GM12878 (cell line): Measurements from ENCODE around the gene GSG1. TPM values are rescaled to one million over a fixed set of nuclear protein-coding genes. Genes with fewer than 3 reads are reported as not detected.

Experiments
- ATAC-seq: fragments of 200-7000 bp; cut with Tn5 transposase; 3 replicates; pipeline ENCODE4 v1.9.1; 2020; ENCODE audit warnings: mild to moderate bottlenecking, moderate library complexity
- BruUV-seq: library from RNA; stranded (reverse); fragments of 400-500 nt; replicated peaks from 2 replicates; lab custom pipeline; 2021; lab: Mats Ljungman, UMichigan
- CTCF ChIA-PET: fragments of 300-600 bp; sonication (Branson Sonifier 250); formaldehyde crosslinking; extraction: SDS; loops from one replicate; lab custom pipeline; 2021; ENCODE audit warnings: inconsistent platforms; lab: Yijun Ruan, JAX
- POLR2A ChIA-PET: fragments of 350-600 bp; formaldehyde crosslinking; extraction: SDS; loops from one replicate; lab custom pipeline; 2021; ENCODE audit warnings: inconsistent platforms; lab: Charles Lee
- RAD21 ChIA-PET: fragments of 300-600 bp; sonication (Branson Sonifier 250); formaldehyde crosslinking; loops from one replicate; lab custom pipeline; 2023; ENCODE audit warnings: antibody characterized with exemption; ENCODE audit not compliant: unreplicated experiment; lab: Charles Lee
- SMC1A ChIA-PET: fragments of 300-600 bp; sonication (Branson Sonifier 250); formaldehyde crosslinking; loops from one replicate; lab custom pipeline; 2023; ENCODE audit not compliant: unreplicated experiment, uncharacterized antibody; lab: Charles Lee
- DNase-seq: peaks from one replicate; pipeline ENCODE4 v3.0.0-alpha.2; 2011; ENCODE audit warnings: low read depth, low spot score
- FAIRE-seq: peaks from 3 replicates; lab custom pipeline; 2011; peaks lifted over from hg19 to GRCh38; lab: Jason Lieb, UNC
- H2AFZ ChIP-seq: 2 replicates; pipeline ENCODE4 v1.6.0; 2011; ENCODE audit warnings: low read depth, low read length, control low read depth; ENCODE audit not compliant: control insufficient read depth
- H3K27ac ChIP-seq: 2 replicates; pipeline ENCODE4 v1.5.1; 2011; ENCODE audit warnings: control low read depth; ENCODE audit not compliant: control insufficient read depth, insufficient read depth
- H3K27me3 ChIP-seq, 2 experiments: replicated peaks in 1 of 2; 2 replicates each; pipeline versions ENCODE4 v1.6.0 to v1.6.1; 2011; ENCODE audit warnings: low read length in 1 of 2; ENCODE audit not compliant: control insufficient read depth in 2 of 2, insufficient read depth in 2 of 2
- H3K36me3 ChIP-seq, 2 experiments: 2 replicates each; pipeline ENCODE4 v1.5.1; 2011; ENCODE audit warnings: low read length in 1 of 2; ENCODE audit not compliant: control insufficient read depth in 2 of 2, insufficient read depth in 2 of 2
- H3K4me1 ChIP-seq: 2 replicates; pipeline ENCODE4 v1.6.1; 2011; ENCODE audit warnings: mild to moderate bottlenecking, low read length, moderate library complexity, mixed read lengths; ENCODE audit not compliant: control insufficient read depth, insufficient read depth
- H3K4me2 ChIP-seq: 2 replicates; pipeline ENCODE4 v1.6.0; 2011; ENCODE audit warnings: control low read depth; ENCODE audit not compliant: control insufficient read depth, insufficient read depth
- H3K4me3 ChIP-seq: fragments of 200-600 bp; sonication (generic); 2 replicates; pipeline ENCODE4 v1.5.1; 2016
- H3K79me2 ChIP-seq: 2 replicates; pipeline ENCODE4 v1.6.0; 2011; ENCODE audit warnings: low read length; ENCODE audit not compliant: control insufficient read depth, insufficient read depth
- H3K9ac ChIP-seq: 2 replicates; pipeline ENCODE4 v1.8.0; 2011; ENCODE audit warnings: low read length, control low read depth, mixed read lengths; ENCODE audit not compliant: control insufficient read depth, insufficient read depth
- H3K9me3 ChIP-seq: replicated peaks from 3 replicates; pipeline ENCODE4 v1.5.1; 2011; ENCODE audit warnings: mild to moderate bottlenecking, low read length; ENCODE audit not compliant: control insufficient read depth, insufficient read depth
- H4K20me1 ChIP-seq: 2 replicates; pipeline ENCODE4 v1.6.0; 2011; ENCODE audit not compliant: control insufficient read depth, insufficient read depth
- BCL11A ChIP-seq: IDR thresholded peaks from 2 replicates; pipeline ENCODE4 v1.6.1; 2011; ENCODE audit warnings: low read depth, low read length
- FOXM1 ChIP-seq: IDR thresholded peaks from 2 replicates; pipeline ENCODE4 v1.6.1; 2012; ENCODE audit warnings: low read depth, mild to moderate bottlenecking, inconsistent platforms, low read length, moderate library complexity
- KLF5 ChIP-seq: fragments of 450-650 bp; IDR thresholded peaks from 2 replicates; pipeline ENCODE4 v1.6.1; 2014; ENCODE audit warnings: mild to moderate bottlenecking; ENCODE audit not compliant: partially characterized antibody
- MEF2B ChIP-seq: fragments of 450-650 bp; IDR thresholded peaks from 2 replicates; pipeline ENCODE4 v1.6.1; 2018; ENCODE audit warnings: mild to moderate bottlenecking, moderate library complexity; ENCODE audit not compliant: partially characterized antibody, poor library complexity, severe bottlenecking
- MXI1 ChIP-seq: fragments of 150-350 bp; IDR thresholded peaks from 2 replicates; pipeline ENCODE4 v1.6.1; 2011; ENCODE audit warnings: low read depth, mild to moderate bottlenecking, inconsistent platforms, low read length, improper control_type of control experiment
- NKRF ChIP-seq: fragments of 450-650 bp; conservative IDR thresholded peaks from 2 replicates; pipeline ENCODE4 v1.6.1; 2017; ENCODE audit warnings: mild to moderate bottlenecking, moderate library complexity
- RAD21 ChIP-seq: IDR thresholded peaks from 2 replicates; pipeline ENCODE4 v1.6.1; 2011; ENCODE audit warnings: mild to moderate bottlenecking, low read depth, low read length, moderate library complexity; ENCODE audit not compliant: insufficient read depth
- RBBP5 ChIP-seq: fragments of 200-600 bp; sonication (generic); conservative IDR thresholded peaks from 2 replicates; pipeline ENCODE4 v1.6.1; 2016
- RELB ChIP-seq: fragments of 450-650 bp; IDR thresholded peaks from 2 replicates; pipeline ENCODE4 v1.6.1; 2017; ENCODE audit warnings: low read depth, mild to moderate bottlenecking, moderate library complexity
- RFX5 ChIP-seq: IDR thresholded peaks from 2 replicates; pipeline ENCODE4 v1.6.1; 2011; ENCODE audit warnings: low read depth, low read length, improper control_type of control experiment
- SIN3A ChIP-seq: IDR thresholded peaks from 2 replicates; pipeline ENCODE4 v1.6.1; 2012; ENCODE audit warnings: low read depth, low read length, improper control_type of control experiment
- STAT3 ChIP-seq: IDR thresholded peaks from 2 replicates; pipeline ENCODE4 v1.6.1; 2011; ENCODE audit warnings: low read depth, low read length, improper control_type of control experiment
- SUZ12 ChIP-seq: fragments of 200-600 bp; sonication (generic); IDR thresholded peaks from one replicate; pipeline ENCODE4 v1.6.1; 2018; ENCODE audit warnings: antibody characterized with exemption, mild to moderate bottlenecking; ENCODE audit not compliant: unreplicated experiment
- TARDBP ChIP-seq: IDR thresholded peaks from 2 replicates; pipeline ENCODE4 v1.6.1; 2016; ENCODE audit warnings: borderline replicate concordance
- TCF7 ChIP-seq: IDR thresholded peaks from 2 replicates; pipeline ENCODE4 v1.6.1; 2014; ENCODE audit warnings: antibody characterized with exemption, borderline replicate concordance
- ZNF384 ChIP-seq: IDR thresholded peaks from 2 replicates; pipeline ENCODE4 v1.6.1; 2012; ENCODE audit warnings: low read depth, mild to moderate bottlenecking, low read length, improper control_type of control experiment, borderline replicate concordance
- WGBS: methylation state at CpG from one replicate; pipeline ENCODE4 v1.1.6; 2016; ENCODE audit warnings: low lambda C conversion rate; ENCODE audit not compliant: insufficient replicate concordance, insufficient coverage; ENCODE audit errors: missing lambda C conversion rate; 5-methylcytosine and 5-hydroxymethylcytosine counted together
- in situ Hi-C: fragments of 300-500 bp; cut with MboI; formaldehyde crosslinking; loops from 9 replicates; pipeline ENCODE4 v1.14.3; 2018; ENCODE audit warnings: mixed read lengths
- intact Hi-C: fragments of 100-400 bp; cut with micrococcal nuclease; formaldehyde crosslinking; loops from one replicate; pipeline ENCODE4 v1.14.2; 2022; ENCODE audit not compliant: unreplicated experiment
- polyA plus RNA-seq, 11 experiments: library from polyadenylated mRNA; depleted of rRNA in 4 of 11; unstranded in 6 of 11; stranded (reverse) in 5 of 11; fragments of >200 nt; fragmentation: Nextera tagmentation in 4 of 11; fragmentation: Illumina TruSeq in 1 of 11; extraction: Ambion mirVana in 4 of 11; extraction: Trizol in 1 of 11; gene quantifications; 1 replicate in 1 of 11; 2 replicates in 10 of 11; pipeline versions ENCODE4 v1.2.1 to v1.2.3, GENCODE V29; 2011 to 2016; ENCODE audit warnings: inconsistent platforms in 2 of 11, missing spikeins in 2 of 11, low read depth in 1 of 11
- total RNA-seq, 4 experiments: library from RNA; depleted of rRNA in 3 of 4; stranded (reverse); fragments of >200 nt in 3 of 4; fragmentation: Illumina TruSeq in 1 of 4; extraction: Trizol in 1 of 4; gene quantifications; 2 replicates each; pipeline versions ENCODE4 v1.2.1 to v1.2.3, GENCODE V29; 2013 to 2021

GSG1 gene
- total and polyA plus RNA-seq, 10 of the 15 experiments (the other 5 are each of a cell fraction or from before 2014, with no cell fraction given), result not detected

- ChIA-PET SMC1A (interaction anchor here (0.6 kb wide), 1 partner anchor 965 kb away, joined by 3 read pairs; no protein-coding TSS in a partner anchor), POLR2A (no interaction called here), CTCF (no interaction called here), RAD21 (no interaction called here)
- Histone ChIP-seq H3K4me2 (no peak overlapping the region), H4K20me1 (no peaks in the 10 kb centered on the region), H2AFZ (no peak overlapping the region), H3K4me3 (no peak overlapping the region), H3K27me3 (peaks cover 2 to 9% of the 10 kb centered on the region in 2 experiments; a peak in 3 of 4 replicates), H3K9me3 (no peaks in the 10 kb centered on the region; the same call in 2 of the 3 replicates), H3K79me2 (no peaks in the 10 kb centered on the region), H3K36me3 (no peaks in the 10 kb centered on the region), H3K4me1 (peaks cover under 1% of the 10 kb centered on the region; the same call in 1 of the 2 replicates), H3K27ac (no peak overlapping the region), H3K9ac (no peak overlapping the region)
- DNase-seq, result no peak
- no peak for FAIRE-seq
- TF ChIP-seq MXI1, result no peak
- no peak for TF ChIP-seq RAD21
- TF ChIP-seq TARDBP, result no peak
- intact Hi-C loops, result no loop called here
- WGBS, result 75% methylated on average over 1 of the region's 1 CpG
- no TSS peak for BruUV-seq
- in situ Hi-C loops, result no loop called here
- no peak for ATAC-seq
Measured at GRCh38 chr12:13105781-13106180, 2.3 kb upstream of the GSG1 start.

GRCh38 chr12:13104409-13104808 lies 942 bp upstream of the GSG1 start:
- ChIA-PET SMC1A (interaction anchor here (0.7 kb wide), 1 partner anchor 9 kb away, joined by 3 read pairs; no protein-coding TSS in a partner anchor), CTCF (interaction anchor here (1.6 kb wide), 1 partner anchor 107 kb away, joined by 5 read pairs; no protein-coding TSS in a partner anchor), RAD21 (no interaction called here), POLR2A (no interaction called here)
- H3K9ac ChIP-seq, result no peak overlapping the region
- WGBS, result 54% methylated on average over 3 of the region's 3 CpGs
- no peak overlapping the region for H2AFZ ChIP-seq
- intact Hi-C loops, result no loop called here
- H3K4me1 ChIP-seq, result peaks cover 3% of the 10 kb centered on the region; the same call in 1 of the 2 replicates
- H4K20me1 ChIP-seq, result no peaks in the 10 kb centered on the region
- H3K27ac ChIP-seq, result no peak overlapping the region
- no peaks in the 10 kb centered on the region; the same call in 2 of the 3 replicates for H3K9me3 ChIP-seq
- no peak overlapping the region for H3K4me2 ChIP-seq
- H3K4me3 ChIP-seq, result no peak overlapping the region
- H3K79me2 ChIP-seq, result no peaks in the 10 kb centered on the region
- in situ Hi-C loops, result no loop called here
- DNase-seq (no peak), ATAC-seq (no peak), FAIRE-seq (no peak)
- BruUV-seq, result no TSS peak
- H3K27me3 ChIP-seq, result peaks cover 2 to 12% of the 10 kb centered on the region in 2 experiments; a peak in 3 of 4 replicates
- no peaks in the 10 kb centered on the region for H3K36me3 ChIP-seq
- no peak for TF ChIP-seq BCL11A
- no peak for TF ChIP-seq FOXM1
- no peak for TF ChIP-seq KLF5
- no peak for TF ChIP-seq RFX5
- TF ChIP-seq ZNF384, result no peak
- TF ChIP-seq RELB, result no peak
- TF ChIP-seq STAT3, result no peak
- TF ChIP-seq RBBP5, result no peak
- no peak for TF ChIP-seq MEF2B
- no peak for TF ChIP-seq SIN3A
- TF ChIP-seq TCF7, result no peak
- TF ChIP-seq SUZ12, result no peak
- TF ChIP-seq NKRF, result no peak
